ENCODE data around the gene ARHGEF16.

Gene ARHGEF16

DNA sequence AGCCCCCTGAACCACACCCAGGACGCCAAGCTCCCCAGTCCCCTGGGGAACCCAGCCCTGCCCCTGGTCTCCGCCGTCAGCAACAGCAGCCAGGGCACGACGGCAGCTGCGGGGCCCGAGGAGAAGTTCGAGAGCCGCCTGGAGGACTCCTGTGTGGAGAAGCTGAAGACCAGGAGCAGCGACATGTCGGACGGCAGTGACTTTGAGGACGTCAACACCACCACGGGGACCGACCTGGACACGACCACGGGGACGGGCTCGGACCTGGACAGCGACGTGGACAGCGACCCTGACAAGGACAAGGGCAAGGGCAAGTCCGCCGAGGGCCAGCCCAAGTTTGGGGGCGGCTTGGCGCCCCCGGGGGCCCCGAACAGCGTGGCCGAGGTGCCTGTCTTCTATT, 42.7 kb upstream of the ARHGEF16 start:
- TF ChIP-seq YY1 (IDR thresholded peaks at IDR 0.05; ENCODE audit: low read depth), result no peak

DNA sequence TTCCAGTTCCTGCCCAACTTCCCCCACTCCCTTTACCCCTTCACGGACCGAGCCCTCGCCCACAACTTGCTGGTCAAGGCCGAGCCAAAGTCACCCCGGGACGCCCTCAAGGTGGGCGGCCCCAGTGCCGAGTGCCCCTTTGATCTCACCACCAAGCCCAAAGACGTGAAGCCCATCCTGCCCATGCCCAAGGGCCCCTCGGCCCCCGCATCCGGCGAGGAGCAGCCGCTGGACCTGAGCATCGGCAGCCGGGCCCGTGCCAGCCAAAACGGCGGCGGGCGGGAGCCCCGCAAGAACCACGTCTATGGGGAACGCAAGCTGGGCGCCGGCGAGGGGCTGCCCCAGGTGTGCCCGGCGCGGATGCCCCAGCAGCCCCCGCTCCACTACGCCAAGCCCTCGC, 42.1 kb upstream of the ARHGEF16 start:
- TF ChIP-seq ZBTB7A (IDR thresholded peaks at IDR 0.05; ENCODE audit: low read depth) (no peak), TEAD4 (IDR thresholded peaks at IDR 0.05) (no peak), NFIC (IDR thresholded peaks at IDR 0.05) (no peak), YY1 (IDR thresholded peaks at IDR 0.05; ENCODE audit: low read depth) (no peak), FOXM1 (IDR thresholded peaks at IDR 0.05; ENCODE audit: borderline replicate concordance, low read depth) (no peak), CREB1 (IDR thresholded peaks at IDR 0.05; ENCODE audit: low read depth) (no peak), TAF1 (IDR thresholded peaks at IDR 0.05; ENCODE audit: low read depth) (no peak), TCF12 (IDR thresholded peaks at IDR 0.05; ENCODE audit: low read depth) (no peak), EP300 (IDR thresholded peaks at IDR 0.05; ENCODE audit: borderline replicate concordance) (no peak)
- TF ChIP-seq, protein P1, sequence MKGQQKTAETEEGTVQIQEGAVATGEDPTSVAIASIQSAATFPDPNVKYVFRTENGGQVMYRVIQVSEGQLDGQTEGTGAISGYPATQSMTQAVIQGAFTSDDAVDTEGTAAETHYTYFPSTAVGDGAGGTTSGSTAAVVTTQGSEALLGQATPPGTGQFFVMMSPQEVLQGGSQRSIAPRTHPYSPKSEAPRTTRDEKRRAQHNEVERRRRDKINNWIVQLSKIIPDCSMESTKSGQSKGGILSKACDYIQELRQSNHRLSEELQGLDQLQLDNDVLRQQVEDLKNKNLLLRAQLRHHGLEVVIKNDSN (IDR thresholded peaks at IDR 0.05), result no peak
- TF ChIP-seq, protein P2, sequence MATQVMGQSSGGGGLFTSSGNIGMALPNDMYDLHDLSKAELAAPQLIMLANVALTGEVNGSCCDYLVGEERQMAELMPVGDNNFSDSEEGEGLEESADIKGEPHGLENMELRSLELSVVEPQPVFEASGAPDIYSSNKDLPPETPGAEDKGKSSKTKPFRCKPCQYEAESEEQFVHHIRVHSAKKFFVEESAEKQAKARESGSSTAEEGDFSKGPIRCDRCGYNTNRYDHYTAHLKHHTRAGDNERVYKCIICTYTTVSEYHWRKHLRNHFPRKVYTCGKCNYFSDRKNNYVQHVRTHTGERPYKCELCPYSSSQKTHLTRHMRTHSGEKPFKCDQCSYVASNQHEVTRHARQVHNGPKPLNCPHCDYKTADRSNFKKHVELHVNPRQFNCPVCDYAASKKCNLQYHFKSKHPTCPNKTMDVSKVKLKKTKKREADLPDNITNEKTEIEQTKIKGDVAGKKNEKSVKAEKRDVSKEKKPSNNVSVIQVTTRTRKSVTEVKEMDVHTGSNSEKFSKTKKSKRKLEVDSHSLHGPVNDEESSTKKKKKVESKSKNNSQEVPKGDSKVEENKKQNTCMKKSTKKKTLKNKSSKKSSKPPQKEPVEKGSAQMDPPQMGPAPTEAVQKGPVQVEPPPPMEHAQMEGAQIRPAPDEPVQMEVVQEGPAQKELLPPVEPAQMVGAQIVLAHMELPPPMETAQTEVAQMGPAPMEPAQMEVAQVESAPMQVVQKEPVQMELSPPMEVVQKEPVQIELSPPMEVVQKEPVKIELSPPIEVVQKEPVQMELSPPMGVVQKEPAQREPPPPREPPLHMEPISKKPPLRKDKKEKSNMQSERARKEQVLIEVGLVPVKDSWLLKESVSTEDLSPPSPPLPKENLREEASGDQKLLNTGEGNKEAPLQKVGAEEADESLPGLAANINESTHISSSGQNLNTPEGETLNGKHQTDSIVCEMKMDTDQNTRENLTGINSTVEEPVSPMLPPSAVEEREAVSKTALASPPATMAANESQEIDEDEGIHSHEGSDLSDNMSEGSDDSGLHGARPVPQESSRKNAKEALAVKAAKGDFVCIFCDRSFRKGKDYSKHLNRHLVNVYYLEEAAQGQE (IDR thresholded peaks at IDR 0.05; ENCODE audit: low read depth), result no peak

DNA sequence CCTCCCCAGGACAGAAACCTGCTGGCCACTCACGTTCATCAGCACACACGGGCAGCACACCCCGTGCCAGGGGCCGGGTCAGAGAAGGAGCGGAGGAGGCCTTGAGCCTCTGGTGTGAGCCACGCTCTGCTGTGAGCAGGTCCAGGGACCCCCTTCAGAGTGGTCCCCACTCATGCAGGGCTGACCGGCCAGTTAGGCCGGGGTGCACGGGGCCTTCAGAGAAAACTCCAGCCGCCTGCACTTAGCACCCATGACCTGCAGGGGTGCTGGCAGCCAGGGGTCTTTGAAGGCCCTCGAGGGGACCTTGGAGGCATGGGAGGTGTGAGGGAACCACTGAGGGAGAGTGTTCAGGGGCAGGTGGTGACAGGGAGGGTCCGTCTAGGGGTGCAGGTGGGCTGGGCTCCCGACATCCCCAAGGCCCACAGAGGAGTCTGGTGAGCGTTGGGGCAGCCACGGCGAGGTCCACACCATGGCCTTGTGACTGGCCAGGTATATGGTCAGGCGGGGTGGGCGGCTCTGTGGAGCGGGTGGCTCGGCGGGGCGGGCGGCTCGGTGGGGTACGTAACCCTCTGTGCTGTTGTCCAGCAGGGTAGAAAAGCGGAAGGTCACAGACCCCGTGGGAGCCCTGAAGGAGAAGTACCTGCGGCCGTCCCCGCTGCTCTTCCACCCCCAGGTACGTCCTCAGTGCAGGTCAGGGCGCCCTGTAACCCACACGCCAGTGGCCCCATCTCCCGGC, 40.3 kb upstream of the ARHGEF16 start:
- no peak for TF ChIP-seq RAD21 (IDR thresholded peaks at IDR 0.05; ENCODE audit: low read depth)
- TF ChIP-seq NFIC (IDR thresholded peaks at IDR 0.05), result no peak
- TF ChIP-seq CEBPB (IDR thresholded peaks at IDR 0.05), result no peak
- TF ChIP-seq, protein P1 (IDR thresholded peaks at IDR 0.05), result no peak
- TF ChIP-seq FOXM1 (IDR thresholded peaks at IDR 0.05; ENCODE audit: borderline replicate concordance, low read depth), result no peak
- no peak for TF ChIP-seq EP300 (IDR thresholded peaks at IDR 0.05; ENCODE audit: borderline replicate concordance)
- TF ChIP-seq, protein P3, sequence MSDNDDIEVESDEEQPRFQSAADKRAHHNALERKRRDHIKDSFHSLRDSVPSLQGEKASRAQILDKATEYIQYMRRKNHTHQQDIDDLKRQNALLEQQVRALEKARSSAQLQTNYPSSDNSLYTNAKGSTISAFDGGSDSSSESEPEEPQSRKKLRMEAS (IDR thresholded peaks at IDR 0.05), result no peak
- TF ChIP-seq, protein P2 (IDR thresholded peaks at IDR 0.05; ENCODE audit: low read depth), result no peak
- TF ChIP-seq EGR1 (IDR thresholded peaks at IDR 0.05), result no peak
- no peak for TF ChIP-seq ZBTB7A (IDR thresholded peaks at IDR 0.05; ENCODE audit: low read depth)
- no peak for TF ChIP-seq CREB1 (IDR thresholded peaks at IDR 0.05; ENCODE audit: low read depth)
- TF ChIP-seq TCF12 (IDR thresholded peaks at IDR 0.05; ENCODE audit: low read depth), result no peak
- no peak for TF ChIP-seq TAF1 (IDR thresholded peaks at IDR 0.05; ENCODE audit: low read depth)
- no peak for TF ChIP-seq TEAD4 (IDR thresholded peaks at IDR 0.05)
- TF ChIP-seq YY1 (IDR thresholded peaks at IDR 0.05; ENCODE audit: low read depth), result no peak

DNA sequence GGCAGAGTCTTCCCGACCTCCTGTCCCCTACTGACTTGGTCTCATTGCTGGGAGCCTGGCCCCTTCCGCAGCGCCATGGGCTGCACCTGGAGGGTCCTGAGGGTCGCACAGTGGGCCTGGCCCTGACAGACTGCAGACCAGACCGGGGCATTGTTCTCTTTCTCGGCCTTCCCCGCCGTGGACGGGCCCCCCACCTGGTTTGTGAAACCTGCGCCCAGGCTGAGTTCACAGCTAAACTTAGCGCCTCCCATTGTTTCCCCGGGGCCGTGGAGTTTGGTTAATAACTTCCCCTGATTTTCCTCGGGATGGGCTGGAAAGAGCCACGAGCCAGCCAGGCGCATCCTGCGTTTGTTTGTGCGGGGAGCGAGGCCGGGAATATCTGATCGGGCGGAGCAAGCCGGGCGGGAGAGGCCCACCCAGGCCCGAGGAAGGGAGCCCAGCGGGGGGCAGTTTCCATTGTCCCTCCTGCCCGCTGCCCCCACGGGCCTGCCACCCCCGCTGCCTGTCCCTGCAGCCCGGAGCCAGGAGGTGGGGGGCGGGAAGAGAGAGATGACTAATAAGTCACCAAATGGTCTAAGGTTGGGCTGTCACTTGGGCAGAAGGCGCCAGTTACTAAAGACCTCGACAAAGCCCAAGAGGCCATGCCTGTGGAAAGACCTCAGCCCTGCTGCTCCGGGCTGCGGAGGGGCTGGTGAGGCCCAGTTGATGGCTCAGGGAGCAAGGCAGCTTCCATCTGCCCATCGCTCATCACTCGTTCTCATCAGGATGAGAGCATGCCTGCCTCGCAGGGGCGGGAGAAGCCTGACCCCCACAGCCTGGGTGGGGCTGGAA, 39.0 kb upstream of the ARHGEF16 start:
- TF ChIP-seq NFIC (IDR thresholded peaks at IDR 0.05), result no peak
- no peak for TF ChIP-seq TCF12 (IDR thresholded peaks at IDR 0.05; ENCODE audit: low read depth)
- TF ChIP-seq YY1 (IDR thresholded peaks at IDR 0.05; ENCODE audit: low read depth), result no peak
- no peak for TF ChIP-seq EP300 (IDR thresholded peaks at IDR 0.05; ENCODE audit: borderline replicate concordance)
- TF ChIP-seq ZBTB7A (IDR thresholded peaks at IDR 0.05; ENCODE audit: low read depth), result no peak
- TF ChIP-seq, protein P1 (IDR thresholded peaks at IDR 0.05), result no peak
- TF ChIP-seq TAF1 (IDR thresholded peaks at IDR 0.05; ENCODE audit: low read depth), result no peak
- TF ChIP-seq CEBPB (IDR thresholded peaks at IDR 0.05), result no peak
- TF ChIP-seq, protein P3 (IDR thresholded peaks at IDR 0.05), result no peak

DNA sequence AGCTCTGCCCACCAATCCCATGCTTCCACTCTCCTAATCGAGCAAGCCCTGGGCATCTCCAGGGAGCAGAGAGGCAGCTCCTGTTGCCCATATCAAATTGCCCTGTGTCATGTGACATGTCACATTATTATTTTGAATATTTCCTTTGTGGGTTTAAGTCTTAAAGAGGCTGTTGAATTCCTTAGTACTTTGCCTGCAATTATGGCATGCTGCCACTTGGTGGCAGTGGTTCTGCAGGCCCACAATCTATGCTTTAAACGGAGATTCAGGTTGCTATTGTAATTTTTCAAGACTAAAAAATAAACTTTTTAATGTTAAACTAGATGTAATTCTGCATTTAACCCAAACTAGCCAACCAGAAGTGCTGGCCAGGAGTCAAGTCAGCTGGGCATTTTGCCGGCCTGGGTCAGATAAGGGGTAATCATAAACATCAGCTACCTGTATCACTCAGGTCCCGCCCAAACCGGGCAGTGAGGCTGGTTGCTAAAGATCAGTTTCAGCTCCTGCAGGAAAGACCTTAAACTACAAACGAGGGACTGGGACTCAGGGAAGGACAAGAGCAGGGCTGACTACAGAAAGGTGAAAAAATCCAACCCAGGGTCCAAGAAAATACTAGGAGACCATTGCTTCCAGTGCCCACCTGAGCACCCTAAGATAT, 37.3 kb upstream of the ARHGEF16 start:
- TF ChIP-seq CREB1 (IDR thresholded peaks at IDR 0.05; ENCODE audit: low read depth) (no peak), FOXM1 (IDR thresholded peaks at IDR 0.05; ENCODE audit: borderline replicate concordance, low read depth) (no peak), EGR1 (IDR thresholded peaks at IDR 0.05) (no peak), EP300 (IDR thresholded peaks at IDR 0.05; ENCODE audit: borderline replicate concordance) (no peak), YY1 (IDR thresholded peaks at IDR 0.05; ENCODE audit: low read depth) (no peak)
- TF ChIP-seq, protein P1 (IDR thresholded peaks at IDR 0.05), result peak; percentile 11; the same call in 1 of the 2 replicates

Measured in Ishikawa (cell line).